GM21723 (cell line): Measurements from ENCODE around the gene OPN4.

Experiments
- ATAC-seq: cut with Tn5 transposase; IDR thresholded peaks from one replicate; pipeline ENCODE4 v1.9.1; 2021; ENCODE audit warnings: mild to moderate bottlenecking, moderate library complexity; ENCODE audit not compliant: unreplicated experiment

Gene OPN4

GRCh38 chr10:86715836-86716235, 61.5 kb downstream of the OPN4 start:
- no peak for ATAC-seq
